Peyer's patch (tissue), 4 donors: ENCODE data around the gene LRRC73.

ENCODE experiments used
- CTCF ChIP-seq, 6 experiments: fragments of 450-650 bp in 4 of 6; fragments of 200-600 bp in 2 of 6; sonication (generic) in 1 of 6; IDR thresholded peaks; one replicate each; pipeline ENCODE4 v1.5.1; 2017 to 2019; ENCODE audit warnings: antibody characterized with exemption in 6 of 6, mild to moderate bottlenecking in 3 of 6, moderate library complexity in 1 of 6
- POLR2A ChIP-seq, 2 donors: fragments of 450-650 bp; IDR thresholded peaks; one replicate each; pipeline ENCODE4 v1.5.1; 2017; ENCODE audit warnings: antibody characterized with exemption in 2 of 2, mild to moderate bottlenecking in 2 of 2, moderate library complexity in 2 of 2

GRCh38 chr6:43489277-43490072, 20.7 kb downstream of the LRRC73 start:
- TF ChIP-seq CTCF (IDR thresholded peaks at IDR 0.05), result no peak
- no peak for TF ChIP-seq POLR2A (IDR thresholded peaks at IDR 0.05)
